ENCODE data around the gene NTN4.

Gene NTN4

DNA sequence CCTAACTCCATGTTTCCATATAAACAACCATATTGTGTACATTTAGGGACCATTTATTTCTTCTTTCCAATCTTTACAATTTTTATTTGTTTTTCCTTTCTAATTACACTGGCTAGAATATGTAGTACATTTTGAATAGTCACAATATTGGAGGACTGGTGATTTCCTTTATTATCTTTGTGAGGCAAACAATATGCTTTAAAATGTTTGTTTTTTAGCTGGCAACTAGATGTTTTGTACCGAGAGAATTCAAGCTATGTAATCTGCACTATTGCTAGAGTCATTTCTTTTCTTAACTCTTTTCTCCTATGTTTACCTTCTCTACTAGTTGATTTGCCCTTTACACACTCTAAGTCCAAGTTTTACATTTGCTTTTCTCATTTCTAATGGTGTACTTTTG is 13.3 kb upstream of the NTN4 start:
- Mint-ChIP-seq H3K27ac (no peak overlapping the region), H3K27me3 (ENCODE audit: low read depth, poor library complexity) (peaks cover 22% of the 10 kb centered on the region), H3K4me3 (no peak overlapping the region), H3K36me3 (ENCODE audit: low read depth) (no peaks in the 10 kb centered on the region), H3K9me3 (peaks cover 6% of the 10 kb centered on the region), H3K4me1 (no peaks in the 10 kb centered on the region)
- TF ChIP-seq, protein P1, sequence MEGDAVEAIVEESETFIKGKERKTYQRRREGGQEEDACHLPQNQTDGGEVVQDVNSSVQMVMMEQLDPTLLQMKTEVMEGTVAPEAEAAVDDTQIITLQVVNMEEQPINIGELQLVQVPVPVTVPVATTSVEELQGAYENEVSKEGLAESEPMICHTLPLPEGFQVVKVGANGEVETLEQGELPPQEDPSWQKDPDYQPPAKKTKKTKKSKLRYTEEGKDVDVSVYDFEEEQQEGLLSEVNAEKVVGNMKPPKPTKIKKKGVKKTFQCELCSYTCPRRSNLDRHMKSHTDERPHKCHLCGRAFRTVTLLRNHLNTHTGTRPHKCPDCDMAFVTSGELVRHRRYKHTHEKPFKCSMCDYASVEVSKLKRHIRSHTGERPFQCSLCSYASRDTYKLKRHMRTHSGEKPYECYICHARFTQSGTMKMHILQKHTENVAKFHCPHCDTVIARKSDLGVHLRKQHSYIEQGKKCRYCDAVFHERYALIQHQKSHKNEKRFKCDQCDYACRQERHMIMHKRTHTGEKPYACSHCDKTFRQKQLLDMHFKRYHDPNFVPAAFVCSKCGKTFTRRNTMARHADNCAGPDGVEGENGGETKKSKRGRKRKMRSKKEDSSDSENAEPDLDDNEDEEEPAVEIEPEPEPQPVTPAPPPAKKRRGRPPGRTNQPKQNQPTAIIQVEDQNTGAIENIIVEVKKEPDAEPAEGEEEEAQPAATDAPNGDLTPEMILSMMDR (IDR thresholded peaks at IDR 0.05), result no peak
- DNase-seq, result no peak

DNA sequence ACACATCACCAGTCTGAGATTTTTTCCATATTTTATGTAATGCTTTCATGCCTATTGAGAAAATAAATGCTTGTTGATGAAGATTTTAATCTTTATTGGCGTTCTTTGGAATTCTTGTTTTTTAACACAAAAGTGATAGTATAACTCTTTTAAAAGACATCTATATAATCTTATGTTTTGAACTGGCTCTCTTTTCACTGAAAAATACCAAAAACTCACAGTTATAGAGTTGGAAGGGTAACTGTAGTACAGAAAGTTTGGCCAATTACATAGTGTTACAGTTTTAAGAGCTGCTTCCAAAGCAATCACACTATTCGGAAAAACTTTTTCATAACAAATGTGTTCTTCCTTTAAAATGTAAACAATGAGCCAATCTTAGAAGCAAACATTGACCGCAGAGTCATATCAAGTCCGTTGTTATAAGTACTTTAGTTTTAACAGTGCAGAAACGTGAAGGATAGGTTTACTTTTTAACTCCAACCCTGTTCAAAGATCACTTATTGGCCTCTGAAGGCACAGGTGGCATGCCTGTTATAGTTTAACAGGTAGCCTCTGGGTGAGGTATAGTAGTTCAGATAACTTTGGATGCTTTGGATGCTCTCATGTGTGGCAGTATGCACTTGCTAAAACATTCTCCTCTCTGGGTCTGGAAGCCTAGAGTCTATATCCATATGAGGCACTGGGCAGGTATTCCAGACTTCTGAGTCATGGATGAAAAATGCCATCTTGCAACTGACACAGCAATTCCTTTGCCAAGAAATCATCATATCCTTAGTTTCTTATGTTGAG is 12.1 kb upstream of the NTN4 start:
- TF ChIP-seq, protein P1 (IDR thresholded peaks at IDR 0.05), result no peak
- H3K27ac Mint-ChIP-seq, result no peak overlapping the region
- no peak for DNase-seq
- H3K27me3 Mint-ChIP-seq (ENCODE audit: low read depth, poor library complexity), result peaks cover 30% of the 10 kb centered on the region
- no peaks in the 10 kb centered on the region for H3K36me3 Mint-ChIP-seq (ENCODE audit: low read depth)
- no peaks in the 10 kb centered on the region for H3K9me3 Mint-ChIP-seq
- no peak overlapping the region for H3K4me3 Mint-ChIP-seq
- no peaks in the 10 kb centered on the region for H3K4me1 Mint-ChIP-seq

DNA sequence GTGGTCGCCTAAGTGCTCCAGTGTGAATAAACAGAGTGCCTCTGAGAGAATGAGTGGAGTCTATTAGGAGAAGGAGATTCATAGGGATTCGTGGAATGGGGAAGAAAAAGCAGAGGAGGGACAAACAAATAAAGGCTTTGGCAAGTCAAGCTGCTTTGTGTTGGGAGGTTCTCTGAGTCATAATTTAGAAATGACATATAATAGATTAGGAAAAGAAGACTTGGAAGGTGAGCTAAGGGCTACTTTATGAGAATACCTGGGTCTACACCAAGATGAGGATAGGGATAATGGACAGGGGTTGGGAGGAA is 6.4 kb upstream of the NTN4 start:
- Mint-ChIP-seq H3K36me3 (ENCODE audit: low read depth) (no peaks in the 10 kb centered on the region), H3K27me3 (ENCODE audit: low read depth, poor library complexity) (peaks cover 81% of the 10 kb centered on the region), H3K27ac (no peak overlapping the region), H3K9me3 (no peaks in the 10 kb centered on the region), H3K4me3 (no peak overlapping the region), H3K4me1 (no peaks in the 10 kb centered on the region)
- no peak for DNase-seq
- TF ChIP-seq, protein P1 (IDR thresholded peaks at IDR 0.05), result no peak

DNA sequence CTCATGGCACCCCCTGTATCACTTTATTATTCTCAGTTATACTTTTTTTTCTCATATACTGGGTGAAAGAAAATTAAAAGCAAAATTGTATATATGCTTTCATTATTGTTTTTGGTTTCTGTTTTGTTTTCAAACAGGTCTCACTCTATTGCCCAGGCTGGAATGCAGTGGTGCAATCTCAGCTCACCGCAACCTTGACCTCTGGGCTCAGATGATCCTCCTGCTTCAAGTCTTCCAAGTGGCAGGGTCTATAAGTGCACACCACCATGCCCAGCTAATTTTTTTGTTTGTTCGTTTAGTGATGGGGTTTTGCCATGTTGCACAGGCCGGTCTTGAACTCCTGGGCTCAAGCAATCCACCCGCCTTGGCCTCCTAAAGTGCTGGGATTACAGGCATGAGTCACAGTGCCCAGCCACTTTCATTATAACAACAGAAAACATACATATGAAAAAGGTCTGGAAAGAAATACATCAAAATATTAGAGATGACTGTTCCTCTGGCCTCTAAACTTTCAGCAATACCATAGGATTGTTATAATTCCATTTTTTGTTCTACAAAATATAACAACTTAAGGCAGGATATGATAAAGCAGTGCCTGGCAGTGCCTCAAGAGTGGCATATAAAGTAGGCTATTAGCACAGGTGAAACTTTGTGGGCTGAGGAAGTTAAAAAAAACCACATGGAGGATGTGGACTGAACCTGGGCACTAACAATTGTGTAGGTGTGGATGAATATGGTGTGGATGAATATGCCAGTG is 5.8 kb upstream of the NTN4 start:
- Mint-ChIP-seq H3K36me3 (ENCODE audit: low read depth) (no peaks in the 10 kb centered on the region), H3K27ac (no peak overlapping the region), H3K9me3 (no peaks in the 10 kb centered on the region), H3K4me3 (no peak overlapping the region), H3K27me3 (ENCODE audit: low read depth, poor library complexity) (peaks cover 86% of the 10 kb centered on the region), H3K4me1 (peaks cover 1% of the 10 kb centered on the region)
- TF ChIP-seq, protein P1 (IDR thresholded peaks at IDR 0.05), result no peak
- no peak for DNase-seq

DNA sequence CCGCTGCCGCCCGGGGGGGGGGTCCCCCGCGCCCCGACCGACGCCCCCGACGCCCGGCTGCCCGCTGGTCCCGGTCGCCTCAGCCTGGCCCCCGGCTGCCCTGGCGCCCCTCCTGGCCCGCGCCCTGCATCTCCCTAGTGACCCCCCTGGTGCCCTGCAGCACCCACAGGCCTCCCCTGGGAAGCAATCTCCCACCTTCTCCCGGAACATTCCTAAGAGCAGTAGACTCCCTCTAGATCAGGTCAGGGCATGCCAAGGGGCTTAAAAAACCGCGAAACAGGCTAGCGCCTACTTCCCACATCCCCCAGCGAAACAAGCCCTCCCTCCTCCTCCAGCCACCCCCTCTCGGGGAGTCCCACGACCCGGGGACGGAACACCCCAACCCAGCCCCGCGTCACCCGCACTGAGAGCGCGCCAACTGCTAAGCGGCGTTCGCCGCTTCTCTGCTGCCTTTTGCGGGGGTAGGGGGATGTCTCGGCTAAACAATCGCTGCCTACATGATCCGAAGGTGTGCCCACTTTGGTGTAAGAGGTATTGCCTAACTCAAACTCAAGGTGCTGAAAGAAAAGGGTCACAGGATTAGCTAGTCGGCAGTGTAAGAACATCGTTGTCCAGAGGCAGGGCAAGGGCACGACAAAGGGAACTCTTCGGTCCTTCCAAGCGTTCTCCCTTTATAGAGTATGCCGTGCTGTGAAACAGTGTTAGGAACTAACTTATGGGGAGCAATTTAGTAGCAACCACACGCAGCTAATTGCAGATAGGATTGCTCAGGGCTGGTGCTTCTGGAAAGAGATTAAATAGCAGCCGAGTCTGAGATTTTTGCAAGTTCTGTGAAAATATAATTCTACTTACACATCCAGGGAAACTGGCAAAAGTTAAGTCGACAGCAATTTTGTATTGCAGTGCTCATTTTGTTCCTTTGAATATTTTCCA is 619 bp upstream of the NTN4 start:
- TF ChIP-seq, protein P1 (IDR thresholded peaks at IDR 0.05), result no peak
- no peaks in the 10 kb centered on the region for H3K36me3 Mint-ChIP-seq (ENCODE audit: low read depth)
- no peaks in the 10 kb centered on the region for H3K9me3 Mint-ChIP-seq
- peaks cover 96% of the 10 kb centered on the region for H3K27me3 Mint-ChIP-seq (ENCODE audit: low read depth, poor library complexity)
- peak overlapping the region; percentile 87 for H3K4me3 Mint-ChIP-seq
- DNase-seq, result peak; percentile 46
- H3K4me1 Mint-ChIP-seq, result peaks cover 6% of the 10 kb centered on the region
- no peak overlapping the region for H3K27ac Mint-ChIP-seq
